Measurements from ENCODE around the gene PLXNB2.

PLXNB2 gene

DNA sequence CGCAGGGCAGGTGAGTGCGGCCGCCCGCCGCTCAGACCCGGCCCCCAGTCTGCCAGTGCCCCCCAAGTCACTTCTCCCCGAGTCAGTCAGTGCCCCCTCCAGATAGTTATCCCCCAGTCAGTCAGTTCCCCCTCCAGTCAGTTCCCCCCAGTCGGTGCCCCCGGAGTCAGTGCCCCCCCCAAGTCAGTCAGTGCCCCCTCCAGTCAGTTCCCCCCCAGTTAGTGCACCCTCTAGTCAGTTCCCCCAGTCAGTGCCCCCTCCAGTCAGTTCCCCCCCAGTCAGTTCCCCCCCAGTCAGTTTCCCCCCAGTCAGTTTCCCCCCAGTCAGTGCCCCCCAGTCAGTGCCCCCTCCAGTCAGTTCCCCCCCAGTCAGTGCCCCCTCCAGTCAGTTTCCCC is 36.1 kb upstream of the PLXNB2 start:
- no peaks in the 10 kb centered on the region for H3K27me3 ChIP-seq (ENCODE audit: control insufficient read depth, low read length)
- TF ChIP-seq, protein P1, sequence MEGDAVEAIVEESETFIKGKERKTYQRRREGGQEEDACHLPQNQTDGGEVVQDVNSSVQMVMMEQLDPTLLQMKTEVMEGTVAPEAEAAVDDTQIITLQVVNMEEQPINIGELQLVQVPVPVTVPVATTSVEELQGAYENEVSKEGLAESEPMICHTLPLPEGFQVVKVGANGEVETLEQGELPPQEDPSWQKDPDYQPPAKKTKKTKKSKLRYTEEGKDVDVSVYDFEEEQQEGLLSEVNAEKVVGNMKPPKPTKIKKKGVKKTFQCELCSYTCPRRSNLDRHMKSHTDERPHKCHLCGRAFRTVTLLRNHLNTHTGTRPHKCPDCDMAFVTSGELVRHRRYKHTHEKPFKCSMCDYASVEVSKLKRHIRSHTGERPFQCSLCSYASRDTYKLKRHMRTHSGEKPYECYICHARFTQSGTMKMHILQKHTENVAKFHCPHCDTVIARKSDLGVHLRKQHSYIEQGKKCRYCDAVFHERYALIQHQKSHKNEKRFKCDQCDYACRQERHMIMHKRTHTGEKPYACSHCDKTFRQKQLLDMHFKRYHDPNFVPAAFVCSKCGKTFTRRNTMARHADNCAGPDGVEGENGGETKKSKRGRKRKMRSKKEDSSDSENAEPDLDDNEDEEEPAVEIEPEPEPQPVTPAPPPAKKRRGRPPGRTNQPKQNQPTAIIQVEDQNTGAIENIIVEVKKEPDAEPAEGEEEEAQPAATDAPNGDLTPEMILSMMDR (IDR thresholded peaks at IDR 0.05; ENCODE audit: low read depth, low read length, poor library complexity, severe bottlenecking), result no peak
- no peak for TF ChIP-seq EZH2phosphoT487 (IDR thresholded peaks at IDR 0.05; ENCODE audit: borderline replicate concordance, low read length)
- peak overlapping the region; percentile 88 for H3K4me3 ChIP-seq (ENCODE audit: low read length)
- H3K9me2 ChIP-seq (replicated peaks; ENCODE audit: control insufficient read depth, low read length), result no peaks in the 10 kb centered on the region
- H3K4me2 ChIP-seq (ENCODE audit: low read length), result peak overlapping the region; percentile 99
- H3F3A ChIP-seq (ENCODE audit: control insufficient read depth, insufficient read depth), result peaks cover 41% of the 10 kb centered on the region
- peaks cover 52% of the 10 kb centered on the region for H3K79me2 ChIP-seq (ENCODE audit: control insufficient read depth, low read length)
- H3K36me3 ChIP-seq (ENCODE audit: control insufficient read depth, low read length), result peaks cover 26% of the 10 kb centered on the region
- H3K27ac ChIP-seq (ENCODE audit: low read depth, low read length), result peak overlapping the region; percentile 98
- peaks cover 7% of the 10 kb centered on the region; the same call in 1 of the 2 replicates for H3K9me3 ChIP-seq (ENCODE audit: control insufficient read depth, insufficient read depth, low read length)
- peaks cover 45% of the 10 kb centered on the region for H3K4me1 ChIP-seq (ENCODE audit: control insufficient read depth, low read length)
- peaks cover 5% of the 10 kb centered on the region; the same call in 1 of the 2 replicates for H4K20me1 ChIP-seq (ENCODE audit: control insufficient read depth, insufficient read depth, low read depth, low read length)

DNA sequence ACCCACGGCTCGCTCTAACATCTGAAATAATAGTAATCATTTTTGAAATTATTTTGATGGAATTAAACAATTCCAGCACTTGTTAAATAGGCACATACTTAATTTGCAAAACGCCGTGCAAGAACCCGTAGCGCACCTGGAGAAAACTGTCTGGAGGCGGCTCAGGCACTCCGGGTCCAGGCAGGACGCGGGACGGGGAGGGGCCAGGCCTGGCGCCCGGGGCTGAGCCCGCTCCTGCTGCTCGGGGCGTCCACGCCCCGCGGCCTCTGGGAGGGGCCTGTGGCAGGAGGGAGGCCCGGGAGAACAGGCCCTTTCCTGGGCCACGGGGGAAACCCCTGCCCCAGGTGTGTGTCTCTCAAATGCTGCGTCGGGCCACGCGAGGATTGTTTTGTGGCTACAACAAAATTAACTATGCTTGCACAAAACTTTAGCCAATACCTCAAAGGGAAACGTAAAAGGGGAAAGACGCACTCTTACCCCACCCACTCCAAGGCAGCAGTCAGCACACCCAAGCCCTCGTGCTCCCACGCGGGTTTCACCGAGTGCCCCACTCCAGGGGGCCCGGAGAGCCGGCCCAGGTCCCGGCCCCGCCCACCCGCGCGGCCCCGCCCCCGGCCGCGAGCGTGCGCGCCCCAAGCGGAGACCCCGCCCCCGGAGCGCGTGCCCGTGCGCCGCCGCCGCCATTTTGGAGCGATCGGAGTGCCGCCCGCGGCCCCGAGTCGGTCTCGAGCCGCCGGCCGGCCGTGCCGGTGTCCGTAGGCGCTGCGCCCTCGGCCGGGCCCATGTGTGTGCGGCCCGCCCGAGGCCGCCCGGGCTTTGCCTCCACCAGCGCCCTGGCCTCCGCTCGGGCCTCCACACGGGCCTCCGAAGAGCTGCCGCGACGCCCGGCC is 35.5 kb upstream of the PLXNB2 start, which contains the start of gene PPP6R2:
TSS of gene PPP6R2 (plus strand) at position 677 of the 890 bp plus-strand sequence. CDS start 50,582 bp downstream, outside the sequence.
- TF ChIP-seq, protein P1 (IDR thresholded peaks at IDR 0.05; ENCODE audit: low read depth, low read length, poor library complexity, severe bottlenecking), result peak; percentile 7
- TF ChIP-seq EZH2phosphoT487 (IDR thresholded peaks at IDR 0.05; ENCODE audit: borderline replicate concordance, low read length), result no peak
- peaks cover 26% of the 10 kb centered on the region for H3K36me3 ChIP-seq (ENCODE audit: control insufficient read depth, low read length)
- peak within 1 kb of the TSS; percentile 98 for H3K27ac ChIP-seq (ENCODE audit: low read depth, low read length)
- H3K4me1 ChIP-seq (ENCODE audit: control insufficient read depth, low read length), result peaks cover 51% of the 10 kb centered on the region
- H3K4me3 ChIP-seq (ENCODE audit: low read length), result peak within 1 kb of the TSS; percentile 88
- H3K9me3 ChIP-seq (ENCODE audit: control insufficient read depth, insufficient read depth, low read length), result peaks cover 14% of the 10 kb centered on the region; the same call in 1 of the 2 replicates
- peaks cover 45% of the 10 kb centered on the region for H3F3A ChIP-seq (ENCODE audit: control insufficient read depth, insufficient read depth)
- H4K20me1 ChIP-seq (ENCODE audit: control insufficient read depth, insufficient read depth, low read depth, low read length), result no peaks in the 10 kb centered on the region
- peaks cover 52% of the 10 kb centered on the region for H3K79me2 ChIP-seq (ENCODE audit: control insufficient read depth, low read length)
- no peaks in the 10 kb centered on the region for H3K9me2 ChIP-seq (replicated peaks; ENCODE audit: control insufficient read depth, low read length)
- H3K27me3 ChIP-seq (ENCODE audit: control insufficient read depth, low read length), result no peaks in the 10 kb centered on the region
- peak within 1 kb of the TSS; percentile 99 for H3K4me2 ChIP-seq (ENCODE audit: low read length)

DNA sequence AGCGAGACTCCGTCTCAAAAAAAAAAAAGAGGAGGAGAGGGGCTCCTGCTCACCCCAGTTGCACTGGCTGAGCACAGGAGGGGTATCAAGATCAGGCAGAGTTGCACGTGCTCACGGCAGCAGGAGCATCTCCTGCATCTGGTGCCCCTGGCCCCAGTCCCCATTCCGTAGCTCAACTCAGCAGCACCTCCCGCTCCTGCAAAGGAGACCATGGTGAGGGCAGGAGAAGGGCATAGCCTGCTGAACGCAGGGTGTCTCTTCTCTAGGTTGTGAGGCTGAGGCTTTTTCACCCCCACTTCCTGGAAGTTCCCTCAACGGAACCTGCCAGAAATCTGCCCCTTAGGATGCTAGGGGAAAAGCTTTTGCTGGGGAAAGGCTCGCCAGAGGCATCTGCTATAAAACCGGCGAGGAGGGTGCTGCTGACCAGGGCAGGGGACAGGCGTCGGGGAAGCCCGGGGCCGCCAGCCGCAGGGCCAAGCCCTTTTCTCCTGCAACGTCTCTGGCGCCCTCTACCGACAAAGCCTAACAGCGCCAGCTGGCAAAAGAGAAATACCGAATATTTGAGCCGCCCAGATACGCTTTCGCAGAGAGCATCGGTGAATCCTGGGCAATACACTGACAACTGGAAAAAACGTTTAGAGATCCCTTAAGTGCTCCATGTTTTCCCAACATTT is 34.7 kb upstream of the PLXNB2 start:
- TF ChIP-seq EZH2phosphoT487 (IDR thresholded peaks at IDR 0.05; ENCODE audit: borderline replicate concordance, low read length), result no peak
- TF ChIP-seq, protein P1 (IDR thresholded peaks at IDR 0.05; ENCODE audit: low read depth, low read length, poor library complexity, severe bottlenecking), result peak; percentile 97
- Histone ChIP-seq H3K4me1 (ENCODE audit: control insufficient read depth, low read length) (peaks cover 59% of the 10 kb centered on the region), H4K20me1 (ENCODE audit: control insufficient read depth, insufficient read depth, low read depth, low read length) (no peaks in the 10 kb centered on the region), H3K79me2 (ENCODE audit: control insufficient read depth, low read length) (peaks cover 52% of the 10 kb centered on the region), H3K4me2 (ENCODE audit: low read length) (peak overlapping the region; percentile 99), H3K9me2 (replicated peaks; ENCODE audit: control insufficient read depth, low read length) (no peaks in the 10 kb centered on the region), H3K36me3 (ENCODE audit: control insufficient read depth, low read length) (peaks cover 29% of the 10 kb centered on the region), H3K9me3 (ENCODE audit: control insufficient read depth, insufficient read depth, low read length) (peaks cover 17% of the 10 kb centered on the region; the same call in 1 of the 2 replicates), H3K27ac (ENCODE audit: low read depth, low read length) (peak overlapping the region; percentile 98), H3K27me3 (ENCODE audit: control insufficient read depth, low read length) (no peaks in the 10 kb centered on the region), H3F3A (ENCODE audit: control insufficient read depth, insufficient read depth) (peaks cover 53% of the 10 kb centered on the region), H3K4me3 (ENCODE audit: low read length) (peak overlapping the region; percentile 88)
